ENCODE results near the gene TXN2. TPM values are rescaled to one million over a fixed set of nuclear protein-coding genes. Genes with fewer than 3 reads are reported as not detected.

TXN2 gene
- total RNA-seq, 1 experiment from 2014 or later = 87.0 TPM

DNA sequence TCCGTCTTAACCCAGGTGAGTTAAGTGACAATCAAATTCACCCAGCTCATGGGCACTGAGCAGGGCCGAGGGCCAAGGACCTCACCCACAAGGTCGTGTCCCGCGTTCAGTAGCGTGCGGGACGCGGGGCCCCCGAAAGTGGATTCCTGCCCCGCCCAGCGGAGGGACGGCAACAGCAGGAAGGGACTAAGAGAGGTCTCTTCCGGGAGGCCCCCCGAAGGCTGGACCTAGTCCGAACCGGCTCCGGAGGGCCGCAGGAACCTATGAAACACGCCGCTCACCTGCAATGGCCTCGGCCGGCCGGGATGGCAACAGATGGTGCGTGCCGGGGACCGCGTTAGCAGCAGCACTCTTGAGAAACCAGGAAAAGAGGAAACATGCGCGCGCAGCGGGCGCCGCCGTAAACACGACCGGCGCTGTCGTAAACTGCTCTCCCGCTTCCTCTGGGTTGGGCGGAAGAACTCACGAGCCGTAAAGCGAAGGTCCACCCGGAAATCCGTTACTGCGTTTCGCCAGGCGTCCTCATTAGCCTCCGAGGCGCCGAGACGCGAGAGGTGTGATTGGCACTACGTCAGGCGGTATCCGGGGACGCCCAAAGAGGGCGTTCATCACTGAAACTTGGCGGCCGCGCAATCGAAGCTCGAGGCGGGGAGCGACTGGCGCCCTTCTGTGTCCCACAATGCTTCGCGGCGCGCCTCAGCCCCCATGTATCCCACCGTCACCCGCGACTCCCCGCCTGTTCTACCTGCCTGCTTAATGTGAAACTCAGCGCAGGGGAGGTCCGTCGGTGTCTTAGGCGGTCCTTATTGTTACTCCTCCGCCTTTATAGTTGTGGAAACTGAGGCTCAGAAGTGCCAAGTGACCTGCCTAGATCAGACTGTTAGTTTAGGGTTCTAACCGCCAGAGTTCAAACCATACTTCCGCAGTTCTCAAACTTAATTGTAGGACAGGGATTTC is 47.6 kb upstream of the TXN2 start, which contains the start of gene EIF3D (continued):
- TF ChIP-seq TCF7L2 (IDR thresholded peaks at IDR 0.05; ENCODE audit: borderline replicate concordance, extremely low read depth, insufficient read depth, insufficient read length) = peak; percentile 10
- TF ChIP-seq POLR2AphosphoS5 (IDR thresholded peaks at IDR 0.05; ENCODE audit: low read depth, low read length) = peak; percentile 89
- TF ChIP-seq, protein P1, sequence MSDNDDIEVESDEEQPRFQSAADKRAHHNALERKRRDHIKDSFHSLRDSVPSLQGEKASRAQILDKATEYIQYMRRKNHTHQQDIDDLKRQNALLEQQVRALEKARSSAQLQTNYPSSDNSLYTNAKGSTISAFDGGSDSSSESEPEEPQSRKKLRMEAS (IDR thresholded peaks at IDR 0.05) = peak; percentile 98
- TF ChIP-seq ZFX (IDR thresholded peaks at IDR 0.05) = peak; percentile 51; the same call in 1 of the 2 replicates
- TF ChIP-seq CBX3 (IDR thresholded peaks at IDR 0.05; ENCODE audit: low read depth) = peak; percentile 90
- TF ChIP-seq POLR2A (IDR thresholded peaks at IDR 0.05; ENCODE audit: borderline replicate concordance, extremely low read depth, insufficient read depth, insufficient read length) = peak; percentile 58
- TF ChIP-seq, protein P2, sequence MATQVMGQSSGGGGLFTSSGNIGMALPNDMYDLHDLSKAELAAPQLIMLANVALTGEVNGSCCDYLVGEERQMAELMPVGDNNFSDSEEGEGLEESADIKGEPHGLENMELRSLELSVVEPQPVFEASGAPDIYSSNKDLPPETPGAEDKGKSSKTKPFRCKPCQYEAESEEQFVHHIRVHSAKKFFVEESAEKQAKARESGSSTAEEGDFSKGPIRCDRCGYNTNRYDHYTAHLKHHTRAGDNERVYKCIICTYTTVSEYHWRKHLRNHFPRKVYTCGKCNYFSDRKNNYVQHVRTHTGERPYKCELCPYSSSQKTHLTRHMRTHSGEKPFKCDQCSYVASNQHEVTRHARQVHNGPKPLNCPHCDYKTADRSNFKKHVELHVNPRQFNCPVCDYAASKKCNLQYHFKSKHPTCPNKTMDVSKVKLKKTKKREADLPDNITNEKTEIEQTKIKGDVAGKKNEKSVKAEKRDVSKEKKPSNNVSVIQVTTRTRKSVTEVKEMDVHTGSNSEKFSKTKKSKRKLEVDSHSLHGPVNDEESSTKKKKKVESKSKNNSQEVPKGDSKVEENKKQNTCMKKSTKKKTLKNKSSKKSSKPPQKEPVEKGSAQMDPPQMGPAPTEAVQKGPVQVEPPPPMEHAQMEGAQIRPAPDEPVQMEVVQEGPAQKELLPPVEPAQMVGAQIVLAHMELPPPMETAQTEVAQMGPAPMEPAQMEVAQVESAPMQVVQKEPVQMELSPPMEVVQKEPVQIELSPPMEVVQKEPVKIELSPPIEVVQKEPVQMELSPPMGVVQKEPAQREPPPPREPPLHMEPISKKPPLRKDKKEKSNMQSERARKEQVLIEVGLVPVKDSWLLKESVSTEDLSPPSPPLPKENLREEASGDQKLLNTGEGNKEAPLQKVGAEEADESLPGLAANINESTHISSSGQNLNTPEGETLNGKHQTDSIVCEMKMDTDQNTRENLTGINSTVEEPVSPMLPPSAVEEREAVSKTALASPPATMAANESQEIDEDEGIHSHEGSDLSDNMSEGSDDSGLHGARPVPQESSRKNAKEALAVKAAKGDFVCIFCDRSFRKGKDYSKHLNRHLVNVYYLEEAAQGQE (IDR thresholded peaks at IDR 0.05; ENCODE audit: low read depth) = no peak
- peak; percentile 99 for TF ChIP-seq ELF1 (IDR thresholded peaks at IDR 0.05; ENCODE audit: borderline replicate concordance, low read depth)
- TF ChIP-seq SP1 (IDR thresholded peaks at IDR 0.05; ENCODE audit: low read depth) = peak; percentile 88
- peak; percentile 95 for TF ChIP-seq SIN3A (IDR thresholded peaks at IDR 0.05; ENCODE audit: low read depth)
- TF ChIP-seq CEBPB (IDR thresholded peaks at IDR 0.05; ENCODE audit: low read depth) = no peak; the same call in 1 of the 2 replicates
